ENCODE results near the gene CPLANE2. TPM values are rescaled to one million over a fixed set of nuclear protein-coding genes. Genes with fewer than 3 reads are reported as not detected.
"Not testable (repeated sequence)": the region's sequence is repeated elsewhere in the genome, so short reads cannot be mapped to it uniquely, and the experiment has no call there.

The CPLANE2 gene
- total RNA-seq, 2 experiments from 2014 or later, result 11.6 to 15.4 TPM

DNA sequence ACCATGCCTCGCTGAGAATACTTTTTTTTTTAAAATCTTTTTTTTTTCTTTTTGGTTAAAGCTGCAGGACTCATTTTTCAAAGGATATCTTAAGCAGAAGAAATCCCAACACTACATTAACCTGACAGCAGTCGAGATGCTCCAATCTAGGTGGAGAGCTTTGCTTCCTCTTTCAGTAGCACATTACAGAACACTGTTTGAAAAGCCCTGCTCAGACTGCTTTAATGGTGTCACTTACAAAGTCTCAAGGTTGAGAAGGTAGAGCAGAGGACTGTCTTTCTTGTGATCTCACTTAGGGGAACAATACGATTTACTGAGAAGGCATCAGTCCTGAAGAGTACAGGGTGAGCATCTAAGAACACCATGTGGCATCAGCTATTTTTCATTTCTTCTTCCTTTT is 21.0 kb upstream of the CPLANE2 start:
- Histone ChIP-seq H2AFZ (ENCODE audit: low read length) (no peak overlapping the region), H3K4me1 (ENCODE audit: insufficient read depth, low read length, poor library complexity, severe bottlenecking) (no peaks in the 10 kb centered on the region), H3K79me2 (ENCODE audit: insufficient read depth, low read depth, low read length) (no peaks in the 10 kb centered on the region), H4K20me1 (ENCODE audit: insufficient read depth, low read length) (no peaks in the 10 kb centered on the region; the same call in 1 of the 2 replicates), H3K4me3 (ENCODE audit: low read depth, low read length, poor library complexity, severe bottlenecking) (no peak overlapping the region), H3K4me2 (ENCODE audit: low read length) (no peak overlapping the region), H3K27ac (ENCODE audit: low read depth, low read length, poor library complexity, severe bottlenecking) (no peak overlapping the region), H3K36me3 (ENCODE audit: insufficient read depth, low read length) (peaks cover 31% of the 10 kb centered on the region), H3K9me3 (ENCODE audit: low read length) (no peaks in the 10 kb centered on the region), H3K9me2 (ENCODE audit: insufficient read depth, low read length) (no peaks in the 10 kb centered on the region)
- no TSS peak for BruUV-seq (replicated peaks)
- TF ChIP-seq, protein P1, sequence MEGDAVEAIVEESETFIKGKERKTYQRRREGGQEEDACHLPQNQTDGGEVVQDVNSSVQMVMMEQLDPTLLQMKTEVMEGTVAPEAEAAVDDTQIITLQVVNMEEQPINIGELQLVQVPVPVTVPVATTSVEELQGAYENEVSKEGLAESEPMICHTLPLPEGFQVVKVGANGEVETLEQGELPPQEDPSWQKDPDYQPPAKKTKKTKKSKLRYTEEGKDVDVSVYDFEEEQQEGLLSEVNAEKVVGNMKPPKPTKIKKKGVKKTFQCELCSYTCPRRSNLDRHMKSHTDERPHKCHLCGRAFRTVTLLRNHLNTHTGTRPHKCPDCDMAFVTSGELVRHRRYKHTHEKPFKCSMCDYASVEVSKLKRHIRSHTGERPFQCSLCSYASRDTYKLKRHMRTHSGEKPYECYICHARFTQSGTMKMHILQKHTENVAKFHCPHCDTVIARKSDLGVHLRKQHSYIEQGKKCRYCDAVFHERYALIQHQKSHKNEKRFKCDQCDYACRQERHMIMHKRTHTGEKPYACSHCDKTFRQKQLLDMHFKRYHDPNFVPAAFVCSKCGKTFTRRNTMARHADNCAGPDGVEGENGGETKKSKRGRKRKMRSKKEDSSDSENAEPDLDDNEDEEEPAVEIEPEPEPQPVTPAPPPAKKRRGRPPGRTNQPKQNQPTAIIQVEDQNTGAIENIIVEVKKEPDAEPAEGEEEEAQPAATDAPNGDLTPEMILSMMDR (conservative IDR thresholded peaks at IDR 0.05; ENCODE audit: low read length), result no peak
- TF ChIP-seq EZH2phosphoT487 (IDR thresholded peaks at IDR 0.05; ENCODE audit: borderline replicate concordance, low read depth, low read length), result no peak
- no peak for DNase-seq (ENCODE audit: low spot score)
- intact Hi-C loops (cut with micrococcal nuclease; ENCODE audit: unreplicated experiment), result loop anchor here (10.0 kb wide), 1 partner anchor 57 kb away; no protein-coding TSS in a partner anchor
- CTCF ChIA-PET (ENCODE audit: unreplicated experiment), result no interaction called here
- POLR2A ChIA-PET, result interaction anchor here (0.7 to 0.9 kb wide), 2 partner anchors 10 to 482 kb away, joined by 4 read pairs; no protein-coding TSS in a partner anchor

DNA sequence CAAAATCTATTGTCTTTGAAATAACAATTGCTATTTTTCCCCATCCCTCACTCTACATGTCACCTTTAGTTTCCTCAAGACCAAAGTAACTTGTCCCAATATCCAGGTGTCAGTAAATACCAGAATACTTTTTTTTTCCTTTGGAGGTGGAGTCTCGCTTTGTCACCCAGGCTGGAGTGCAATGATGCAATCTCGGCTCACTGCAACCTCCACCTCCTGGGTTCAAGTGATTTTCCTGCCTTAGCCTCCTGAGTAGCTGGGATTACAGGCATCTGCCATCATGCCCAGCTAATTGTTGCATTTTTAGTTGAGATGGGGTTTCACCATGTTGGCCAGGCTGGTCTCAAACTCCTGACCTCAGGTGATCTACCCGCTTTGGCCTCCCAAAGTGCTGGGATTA is 20.6 kb upstream of the CPLANE2 start:
- BruUV-seq (replicated peaks); CTCF ChIA-PET (ENCODE audit: unreplicated experiment): not testable (repeated sequence)

DNA sequence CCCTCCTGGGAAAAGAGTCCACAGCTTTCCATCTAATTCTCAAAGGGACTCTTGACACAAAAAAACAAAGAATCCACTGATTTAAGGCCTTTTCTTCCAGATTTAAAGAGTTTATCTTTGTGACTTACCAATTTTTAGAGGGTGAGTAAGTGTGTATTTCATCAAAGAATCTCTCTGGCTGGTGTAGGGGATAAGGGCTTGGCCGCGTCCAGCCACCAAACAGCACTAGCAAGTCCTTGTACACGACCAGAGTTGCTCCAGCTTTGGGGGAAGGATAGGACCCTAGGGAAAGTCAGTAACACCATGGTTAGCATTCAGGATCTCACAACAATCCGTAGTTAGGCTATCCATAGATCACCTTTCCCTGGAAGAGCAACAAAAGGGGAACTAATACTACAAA is 19.5 kb upstream of the CPLANE2 start:
- ChIA-PET POLR2A (no interaction called here), CTCF (ENCODE audit: unreplicated experiment) (no interaction called here)
- Histone ChIP-seq H3K79me2 (ENCODE audit: insufficient read depth, low read depth, low read length) (no peaks in the 10 kb centered on the region), H3K4me1 (ENCODE audit: insufficient read depth, low read length, poor library complexity, severe bottlenecking) (no peaks in the 10 kb centered on the region), H3K27ac (ENCODE audit: low read depth, low read length, poor library complexity, severe bottlenecking) (no peak overlapping the region), H2AFZ (ENCODE audit: low read length) (no peak overlapping the region), H3K9me2 (ENCODE audit: insufficient read depth, low read length) (no peaks in the 10 kb centered on the region), H4K20me1 (ENCODE audit: insufficient read depth, low read length) (no peaks in the 10 kb centered on the region; the same call in 1 of the 2 replicates), H3K36me3 (ENCODE audit: insufficient read depth, low read length) (peaks cover 46% of the 10 kb centered on the region), H3K9me3 (ENCODE audit: low read length) (no peaks in the 10 kb centered on the region), H3K4me3 (ENCODE audit: low read depth, low read length, poor library complexity, severe bottlenecking) (no peak overlapping the region), H3K4me2 (ENCODE audit: low read length) (no peak overlapping the region)
- no peak for TF ChIP-seq EZH2phosphoT487 (IDR thresholded peaks at IDR 0.05; ENCODE audit: borderline replicate concordance, low read depth, low read length)
- TF ChIP-seq, protein P1 (conservative IDR thresholded peaks at IDR 0.05; ENCODE audit: low read length), result no peak
- intact Hi-C loops (cut with micrococcal nuclease; ENCODE audit: unreplicated experiment), result loop anchor here (10.0 kb wide), 1 partner anchor 58 kb away; no protein-coding TSS in a partner anchor
- no TSS peak for BruUV-seq (replicated peaks)
- no peak for DNase-seq (ENCODE audit: low spot score)

More for the DNA sequence above, 20.6 kb upstream of the CPLANE2 start:
- H3K36me3 ChIP-seq (ENCODE audit: insufficient read depth, low read length), result peaks cover 35% of the 10 kb centered on the region
- not testable (repeated sequence) for H3K9me3 ChIP-seq (ENCODE audit: low read length); H4K20me1 ChIP-seq (ENCODE audit: insufficient read depth, low read length); H3K4me2 ChIP-seq (ENCODE audit: low read length); H3K79me2 ChIP-seq (ENCODE audit: insufficient read depth, low read depth, low read length); H3K27ac ChIP-seq (ENCODE audit: low read depth, low read length, poor library complexity, severe bottlenecking); H3K4me3 ChIP-seq (ENCODE audit: low read depth, low read length, poor library complexity, severe bottlenecking); H2AFZ ChIP-seq (ENCODE audit: low read length); H3K4me1 ChIP-seq (ENCODE audit: insufficient read depth, low read length, poor library complexity, severe bottlenecking); DNase-seq (ENCODE audit: low spot score); H3K9me2 ChIP-seq (ENCODE audit: insufficient read depth, low read length)
- POLR2A ChIA-PET, result interaction anchor here (0.7 kb wide), 1 partner anchor 482 kb away, joined by 4 read pairs; no protein-coding TSS in a partner anchor
- intact Hi-C loops (cut with micrococcal nuclease; ENCODE audit: unreplicated experiment), result loop anchor here (10.0 kb wide), 1 partner anchor 57 kb away; no protein-coding TSS in a partner anchor

All from OCI-LY7 (cell line).